Omental fat pad (tissue), 4 donors: Measurements from ENCODE around the gene UBE3C. TPM values are rescaled to one million over a fixed set of nuclear protein-coding genes. Genes with fewer than 3 reads are reported as not detected.

Experiments
- ATAC-seq: fragments of 150-250 bp; one replicate; pipeline ENCODE4 v1.9.1; 2016; ENCODE audit warnings: mild to moderate bottlenecking, moderate library complexity; ENCODE audit not compliant: low FRiP score
- DNase-seq: peaks from one replicate; pipeline ENCODE4 v3.0.0-alpha.2; 2019; ENCODE audit warnings: low spot score
- total RNA-seq, 4 donors: library from RNA; depleted of rRNA; stranded (reverse); fragments of >200 nt; gene quantifications; one replicate each; pipeline ENCODE4 v1.1.0, GENCODE V29; 2016
- TF ChIP-seq, protein P1 (sequence below), 3 donors: fragments of 450-650 bp; IDR thresholded peaks; one replicate each; pipeline ENCODE4 v1.5.1; 2016 to 2017; ENCODE audit warnings: antibody characterized with exemption in 3 of 3, mild to moderate bottlenecking in 3 of 3, moderate library complexity in 2 of 3

Gene UBE3C
- total RNA-seq, 4 donors from 2014 or later, result 65.9 to 104 (median 78.3) TPM

DNA sequence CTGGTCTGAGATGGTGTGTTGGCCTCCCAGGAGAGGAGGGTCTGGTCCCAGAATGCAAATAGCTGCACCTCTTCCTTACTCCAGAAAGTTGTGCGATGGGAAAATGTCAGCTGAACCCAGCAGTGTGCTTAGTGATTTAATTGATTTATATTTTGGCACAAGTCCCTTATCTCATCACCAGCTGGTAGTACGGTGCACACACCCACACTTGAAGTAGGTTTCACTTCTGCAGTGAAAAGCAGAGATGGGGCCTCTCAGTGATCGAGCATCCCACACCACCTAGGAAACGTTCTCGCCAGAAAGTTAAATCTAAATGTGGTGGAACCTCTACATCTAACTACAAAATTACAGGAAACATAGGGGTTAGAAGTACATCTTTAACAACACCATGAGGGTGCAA lies 80.4 kb downstream of the UBE3C start:
- TF ChIP-seq, protein P1, sequence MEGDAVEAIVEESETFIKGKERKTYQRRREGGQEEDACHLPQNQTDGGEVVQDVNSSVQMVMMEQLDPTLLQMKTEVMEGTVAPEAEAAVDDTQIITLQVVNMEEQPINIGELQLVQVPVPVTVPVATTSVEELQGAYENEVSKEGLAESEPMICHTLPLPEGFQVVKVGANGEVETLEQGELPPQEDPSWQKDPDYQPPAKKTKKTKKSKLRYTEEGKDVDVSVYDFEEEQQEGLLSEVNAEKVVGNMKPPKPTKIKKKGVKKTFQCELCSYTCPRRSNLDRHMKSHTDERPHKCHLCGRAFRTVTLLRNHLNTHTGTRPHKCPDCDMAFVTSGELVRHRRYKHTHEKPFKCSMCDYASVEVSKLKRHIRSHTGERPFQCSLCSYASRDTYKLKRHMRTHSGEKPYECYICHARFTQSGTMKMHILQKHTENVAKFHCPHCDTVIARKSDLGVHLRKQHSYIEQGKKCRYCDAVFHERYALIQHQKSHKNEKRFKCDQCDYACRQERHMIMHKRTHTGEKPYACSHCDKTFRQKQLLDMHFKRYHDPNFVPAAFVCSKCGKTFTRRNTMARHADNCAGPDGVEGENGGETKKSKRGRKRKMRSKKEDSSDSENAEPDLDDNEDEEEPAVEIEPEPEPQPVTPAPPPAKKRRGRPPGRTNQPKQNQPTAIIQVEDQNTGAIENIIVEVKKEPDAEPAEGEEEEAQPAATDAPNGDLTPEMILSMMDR (IDR thresholded peaks at IDR 0.05), result no peak
- ATAC-seq (no peak), DNase-seq (no peak)

DNA sequence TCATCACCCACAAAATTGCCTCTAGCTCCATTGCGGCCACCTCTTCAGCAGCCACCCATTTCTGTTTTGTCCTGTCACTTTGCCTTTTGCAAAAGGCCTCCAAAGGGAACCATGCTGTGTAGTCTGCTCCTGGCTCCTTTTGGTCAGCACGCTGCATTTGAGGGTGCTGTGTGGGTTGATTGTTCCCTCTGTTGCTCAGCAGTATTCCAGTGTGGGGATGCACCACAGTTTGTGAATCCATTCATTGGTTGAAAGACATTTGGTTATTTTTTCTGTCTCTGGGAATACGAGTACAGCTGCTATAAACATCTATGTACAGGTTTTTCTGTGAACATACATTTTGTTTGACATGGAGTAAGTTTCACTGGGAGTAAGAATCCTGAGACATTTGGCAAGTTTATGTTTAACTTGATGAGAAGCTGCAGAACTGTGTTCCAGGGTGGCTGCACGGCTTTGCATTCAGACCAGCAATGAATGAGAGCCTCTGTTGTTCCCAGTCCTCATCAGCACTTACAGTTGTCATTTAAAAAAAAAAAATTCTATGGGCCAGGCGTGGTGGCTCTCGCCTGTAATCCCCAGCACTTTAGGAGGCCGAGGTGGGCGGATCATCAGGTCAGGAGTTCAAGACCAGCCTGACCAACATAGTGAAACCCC lies 82.3 kb downstream of the UBE3C start:
- ATAC-seq (no peak), DNase-seq (no peak)
- TF ChIP-seq, protein P1 (IDR thresholded peaks at IDR 0.05), result no peak

DNA sequence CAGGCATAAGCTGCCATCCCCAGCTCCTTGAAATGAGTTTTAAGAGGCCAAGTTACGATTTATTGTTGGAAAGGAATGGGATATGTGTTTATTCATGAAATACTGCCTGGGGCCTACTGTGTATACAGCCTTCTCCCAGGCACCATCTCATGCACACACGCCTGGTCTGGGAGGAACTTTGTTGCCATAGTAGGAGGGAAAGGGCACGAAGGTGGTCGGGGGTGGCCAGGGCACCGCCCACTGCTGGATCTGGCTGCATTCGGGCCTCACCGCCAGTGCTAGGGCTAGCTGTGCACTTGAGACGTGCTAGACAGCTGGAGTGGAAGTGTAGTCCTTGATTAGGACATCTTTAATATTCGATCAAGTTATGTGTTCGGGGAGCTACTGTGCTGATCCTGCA lies 84.0 kb downstream of the UBE3C start:
- TF ChIP-seq, protein P1 (IDR thresholded peaks at IDR 0.05), result no peak
- DNase-seq (no peak), ATAC-seq (no peak)

DNA sequence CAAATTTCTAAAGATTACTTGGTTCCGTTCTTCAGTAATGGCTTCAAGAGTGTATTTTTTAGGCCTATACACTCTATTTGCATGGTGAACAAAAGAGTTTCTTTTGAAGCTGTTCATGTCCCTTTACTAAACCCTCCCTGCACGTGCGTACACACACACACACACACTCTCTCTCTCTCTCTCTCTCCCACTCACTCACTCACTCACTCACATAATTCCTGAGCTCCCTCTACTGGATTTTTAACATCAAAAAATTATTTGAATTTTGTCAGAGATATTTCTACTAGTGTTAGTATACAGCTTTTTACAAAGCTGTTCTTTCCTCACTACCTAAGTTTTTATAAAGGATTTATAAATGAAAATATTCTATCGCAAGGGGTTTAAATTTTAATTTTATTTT lies 85.9 kb downstream of the UBE3C start:
- ATAC-seq (no peak), DNase-seq (no peak)
- TF ChIP-seq, protein P1 (IDR thresholded peaks at IDR 0.05), result no peak

DNA sequence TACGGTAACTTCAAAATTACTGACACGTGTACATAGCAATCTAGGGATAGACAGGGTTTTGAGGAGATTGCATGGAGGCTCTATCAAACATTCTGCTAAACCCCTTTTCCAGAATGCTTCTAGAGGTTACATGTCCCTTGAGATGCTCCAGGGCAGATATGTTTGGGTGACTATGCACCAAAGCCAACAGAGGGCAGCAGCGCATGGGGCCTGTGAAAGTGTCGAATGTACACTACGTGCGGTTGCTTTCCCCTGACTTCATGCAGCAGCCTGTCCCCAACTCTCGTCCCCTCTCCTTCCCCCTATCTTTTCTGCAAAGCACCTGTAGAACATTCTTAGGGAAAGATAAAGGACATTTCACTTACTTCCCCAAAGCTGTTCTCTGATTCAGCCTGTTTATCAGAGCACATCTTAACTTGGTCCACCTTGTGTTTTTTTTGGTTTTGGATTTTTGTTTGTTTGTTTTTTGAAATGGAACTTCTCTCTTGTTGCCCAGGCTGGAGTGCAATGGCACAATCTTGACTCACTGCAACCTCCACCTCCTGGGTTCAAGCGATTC lies 90.2 kb downstream of the UBE3C start:
- ATAC-seq (no peak), DNase-seq (no peak)
- TF ChIP-seq, protein P1 (IDR thresholded peaks at IDR 0.05), result no peak

DNA sequence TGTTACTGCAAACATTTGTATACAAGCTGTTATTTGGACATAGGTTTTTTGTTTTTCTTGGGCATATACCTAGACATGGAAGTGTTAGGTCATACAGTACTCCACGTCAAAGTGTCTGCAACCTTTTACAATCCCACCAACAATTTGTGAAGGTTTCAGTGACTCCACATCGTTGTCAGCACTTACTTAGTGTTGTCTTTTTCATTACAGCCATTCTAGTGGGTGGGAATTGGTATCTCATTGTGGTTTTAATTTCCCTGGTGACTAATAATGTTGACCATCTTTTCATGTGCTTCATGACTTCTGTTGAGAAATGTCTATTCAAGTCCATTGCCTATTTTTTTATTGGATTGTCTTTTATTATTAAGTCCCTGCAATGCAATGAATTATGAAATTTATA lies 95.0 kb downstream of the UBE3C start:
- TF ChIP-seq, protein P1 (IDR thresholded peaks at IDR 0.05), result no peak
- DNase-seq (no peak), ATAC-seq (no peak)

DNA sequence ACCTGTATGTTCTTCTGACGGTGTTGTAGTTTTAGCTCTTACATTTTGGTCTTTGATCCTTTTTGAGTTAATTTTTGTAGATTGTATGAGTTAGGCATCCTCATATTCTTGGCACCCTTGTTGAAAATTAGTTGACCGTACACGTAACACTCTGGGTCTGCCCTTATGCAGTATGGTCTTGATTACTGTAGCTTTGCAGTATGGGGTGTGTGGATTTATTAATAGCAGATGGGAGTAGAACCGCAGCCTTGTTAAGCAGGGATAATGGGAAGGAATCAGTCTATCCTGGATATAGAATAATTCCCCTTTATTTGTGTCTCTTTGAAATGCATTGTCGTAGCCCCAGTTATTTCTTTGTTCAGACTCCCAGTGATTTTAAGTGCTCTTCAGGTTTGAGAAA lies 95.5 kb downstream of the UBE3C start:
- TF ChIP-seq, protein P1 (IDR thresholded peaks at IDR 0.05), result no peak
- DNase-seq (no peak), ATAC-seq (no peak)
